Natural killer cell (primary cell): Measurements from ENCODE around the gene PGAP6. TPM values are rescaled to one million over a fixed set of nuclear protein-coding genes. Genes with fewer than 3 reads are reported as not detected.

ENCODE experiments used
- ATAC-seq, 3 donors: fragments of 150-1000 bp in 2 of 3; fragments of 200-7000 bp in 1 of 3; cut with Tn5 transposase; 1 replicate in 1 of 3; 2 replicates in 2 of 3; pipeline ENCODE4 v1.10.0; 2021; ENCODE audit warnings: mild to moderate bottlenecking in 2 of 3, moderate library complexity in 2 of 3
- DNase-seq, 2 donors: peaks; one replicate each; pipeline versions ENCODE4 v3.0.0 to v3.0.0-alpha.2; 2013 to 2021; ENCODE audit warnings: mixed read lengths in 1 of 2
- H3K27ac ChIP-seq: one replicate; pipeline ENCODE4 v1.5.1; 2013; ENCODE audit warnings: mild to moderate bottlenecking, low read length
- H3K27me3 ChIP-seq: one replicate; pipeline ENCODE4 v1.6.1; 2013; ENCODE audit warnings: low read length; ENCODE audit not compliant: control insufficient read depth, insufficient read depth
- H3K36me3 ChIP-seq: one replicate; pipeline ENCODE4 v1.6.1; 2013; ENCODE audit warnings: low read length; ENCODE audit not compliant: control insufficient read depth, insufficient read depth
- H3K4me1 ChIP-seq: one replicate; pipeline ENCODE4 v1.6.1; 2013; ENCODE audit warnings: low read length; ENCODE audit not compliant: control insufficient read depth, insufficient read depth
- H3K4me3 ChIP-seq: one replicate; pipeline ENCODE4 v1.5.1; 2013; ENCODE audit warnings: low read length
- H3K9me3 ChIP-seq: one replicate; pipeline ENCODE4 v1.6.1; 2013; ENCODE audit warnings: low read length; ENCODE audit not compliant: control insufficient read depth, insufficient read depth
- H3K27ac Mint-ChIP-seq, 2 donors: one replicate each; pipeline ENCODE4 v1.8.0; 2022; ENCODE audit warnings: mild to moderate bottlenecking in 2 of 2, mixed read lengths in 2 of 2, moderate library complexity in 1 of 2
- H3K27me3 Mint-ChIP-seq, 2 donors: one replicate each; pipeline ENCODE4 v1.8.0; 2022; ENCODE audit warnings: low read depth in 2 of 2, mixed read lengths in 2 of 2
- H3K36me3 Mint-ChIP-seq: one replicate; pipeline ENCODE4 v1.8.0; 2022; ENCODE audit warnings: mixed read lengths
- H3K4me1 Mint-ChIP-seq, 2 donors: one replicate each; pipeline ENCODE4 v1.8.0; 2022; ENCODE audit warnings: mixed read lengths in 2 of 2
- H3K4me3 Mint-ChIP-seq: one replicate; pipeline ENCODE4 v1.8.0; 2022; ENCODE audit warnings: mild to moderate bottlenecking, moderate library complexity, mixed read lengths
- H3K9me3 Mint-ChIP-seq, 2 donors: one replicate each; pipeline ENCODE4 v1.8.0; 2022; ENCODE audit warnings: mixed read lengths in 2 of 2
- CTCF ChIP-seq: fragments of 200-600 bp; IDR thresholded peaks from one replicate; pipeline ENCODE4 v1.8.0; 2022; ENCODE audit warnings: antibody characterized with exemption
- WGBS: methylation state at CpG from one replicate; pipeline ENCODE4 v1.1.7; 2013; ENCODE audit warnings: missing lambda C conversion rate; ENCODE audit not compliant: insufficient coverage; 5-methylcytosine and 5-hydroxymethylcytosine counted together
- intact Hi-C: fragments of 100-400 bp; cut with micrococcal nuclease; formaldehyde crosslinking; loops from one replicate; pipeline ENCODE4 v1.14.2; 2022
- total RNA-seq, 4 donors: library from RNA; stranded (reverse); fragments of 120-200 nt in 1 of 4; gene quantifications; one replicate each; pipeline versions ENCODE4 v1.2.3 to v1.2.4, GENCODE V29; 2013 to 2022

PGAP6 gene
- 10 to 100 TPM; 48.0 to 66.7 (median 54.2) TPM for total RNA-seq
- total RNA-seq (2013), result 32.8 TPM

GRCh38 chr16:381789-382717, at the start of gene PGAP6:
PGAP6 (minus strand) TSS chr16:381978; CDS start chr16:381821, 157 bp downstream.
- under 1% methylated on average over 105 of the region's 123 CpGs for WGBS
- Mint-ChIP-seq H3K36me3 (no peaks in the 10 kb centered on the region), H3K27me3 (no peaks in the 10 kb centered on the region), H3K27ac (peak within 1 kb of the TSS; percentile 73 to 77), H3K4me3 (peak within 1 kb of the TSS; percentile 86), H3K9me3 (no peaks in the 10 kb centered on the region), H3K4me1 (peaks cover 10 to 24% of the 10 kb centered on the region in 2 donors)
- no peak for TF ChIP-seq CTCF
- H3K9me3 ChIP-seq, result no peaks in the 10 kb centered on the region
- no peaks in the 10 kb centered on the region for H3K27me3 ChIP-seq
- peak; percentile 71 to 88 (median 81) for ATAC-seq
- intact Hi-C loops, result no loop called here
- peaks cover 2% of the 10 kb centered on the region for H3K36me3 ChIP-seq
- peak within 1 kb of the TSS; percentile 63 for H3K4me3 ChIP-seq
- peaks cover 46% of the 10 kb centered on the region for H3K4me1 ChIP-seq
- peak; percentile 55 to 84 for DNase-seq
- H3K27ac ChIP-seq, result peak within 1 kb of the TSS; percentile 5

GRCh38 chr16:430904-431303, 49.1 kb upstream of the PGAP6 start:
- H3K4me1 ChIP-seq, result peaks cover 14% of the 10 kb centered on the region
- no peaks in the 10 kb centered on the region for H3K9me3 ChIP-seq
- ATAC-seq (no peak), DNase-seq (no peak)
- H3K27me3 ChIP-seq, result no peaks in the 10 kb centered on the region
- H3K27ac Mint-ChIP-seq, result no peak overlapping the region
- no peak for TF ChIP-seq CTCF
- no peaks in the 10 kb centered on the region for H3K36me3 Mint-ChIP-seq
- no peaks in the 10 kb centered on the region for H3K9me3 Mint-ChIP-seq
- H3K4me3 Mint-ChIP-seq, result no peak overlapping the region
- H3K36me3 ChIP-seq, result peaks cover 3% of the 10 kb centered on the region
- no peak overlapping the region for H3K4me3 ChIP-seq
- peaks cover 21 to 34% of the 10 kb centered on the region in 2 donors for H3K4me1 Mint-ChIP-seq
- H3K27ac ChIP-seq, result no peak overlapping the region
- WGBS, result 97% methylated on average over 7 of the region's 7 CpGs
- no peaks in the 10 kb centered on the region for H3K27me3 Mint-ChIP-seq
- intact Hi-C loops, result no loop called here

GRCh38 chr16:427250-427649, 45.5 kb upstream of the PGAP6 start:
- H3K4me3 Mint-ChIP-seq, result peak overlapping the region; percentile 85
- intact Hi-C loops, result no loop called here
- Histone ChIP-seq H3K36me3 (peaks cover 1% of the 10 kb centered on the region), H3K27ac (no peak overlapping the region), H3K4me1 (peaks cover 24% of the 10 kb centered on the region), H3K27me3 (no peaks in the 10 kb centered on the region), H3K9me3 (no peaks in the 10 kb centered on the region), H3K4me3 (no peak overlapping the region)
- TF ChIP-seq CTCF, result no peak
- no peaks in the 10 kb centered on the region for H3K27me3 Mint-ChIP-seq
- peaks cover 28 to 41% of the 10 kb centered on the region in 2 donors for H3K4me1 Mint-ChIP-seq
- H3K36me3 Mint-ChIP-seq, result no peaks in the 10 kb centered on the region
- ATAC-seq (no peak), DNase-seq (no peak)
- WGBS, result 83% methylated on average over 10 of the region's 10 CpGs
- peak overlapping the region; percentile 63 to 74 for H3K27ac Mint-ChIP-seq
- no peaks in the 10 kb centered on the region for H3K9me3 Mint-ChIP-seq
